MCF 10A (cell line): ENCODE data around the gene COL25A1. TPM values are rescaled to one million over a fixed set of nuclear protein-coding genes. Genes with fewer than 3 reads are reported as not detected.

ENCODE experiments used
- BruUV-seq: library from RNA; stranded (reverse); fragments of 400-500 nt; replicated peaks from 2 replicates; lab custom pipeline; 2021; lab: Mats Ljungman, UMichigan
- CTCF ChIA-PET: fragments of 300-600 bp; sonication (Branson Sonifier 250); formaldehyde crosslinking; extraction: SDS; loops from one replicate; lab custom pipeline; 2021; ENCODE audit warnings: antibody characterized with exemption, inconsistent platforms; lab: Yijun Ruan, JAX
- POLR2A ChIA-PET: fragments of 300-600, 350-650 bp; sonication (Branson Sonifier 250); formaldehyde crosslinking; extraction: SDS; loops from one replicate; lab custom pipeline; 2020; ENCODE audit warnings: antibody characterized with exemption, inconsistent platforms; lab: Yijun Ruan, JAX
- DNase-seq: peaks from one replicate; pipeline ENCODE4 v3.0.0-alpha.2; 2018; ENCODE audit not compliant: unreplicated experiment
- H3K27ac Mint-ChIP-seq: one replicate; pipeline ENCODE4 v1.8.0; 2022; ENCODE audit warnings: mild to moderate bottlenecking, low read depth, mixed read lengths; ENCODE audit not compliant: unreplicated experiment
- H3K27me3 Mint-ChIP-seq: one replicate; pipeline ENCODE4 v1.8.0; 2022; ENCODE audit warnings: mixed read lengths; ENCODE audit not compliant: insufficient read depth, unreplicated experiment
- H3K36me3 Mint-ChIP-seq: one replicate; pipeline ENCODE4 v1.8.0; 2022; ENCODE audit warnings: mild to moderate bottlenecking, moderate library complexity, mixed read lengths; ENCODE audit not compliant: insufficient read depth, unreplicated experiment
- H3K4me1 Mint-ChIP-seq: one replicate; pipeline ENCODE4 v1.8.0; 2022; ENCODE audit warnings: mixed read lengths; ENCODE audit not compliant: insufficient read depth, unreplicated experiment
- H3K4me3 Mint-ChIP-seq: one replicate; pipeline ENCODE4 v1.8.0; 2022; ENCODE audit warnings: mild to moderate bottlenecking, moderate library complexity, mixed read lengths; ENCODE audit not compliant: unreplicated experiment
- H3K9me3 Mint-ChIP-seq: one replicate; pipeline ENCODE4 v1.8.0; 2022; ENCODE audit warnings: mixed read lengths; ENCODE audit not compliant: unreplicated experiment
- CTCF ChIP-seq: fragments of 200-600 bp; IDR thresholded peaks from one replicate; pipeline ENCODE4 v1.8.0; 2022; ENCODE audit warnings: antibody characterized with exemption, mild to moderate bottlenecking; ENCODE audit not compliant: unreplicated experiment
- intact Hi-C: fragments of 100-400 bp; cut with micrococcal nuclease; formaldehyde crosslinking; loops from 2 replicates; pipeline ENCODE4 v1.14.1; 2022
- total RNA-seq: library from RNA; stranded (reverse); gene quantifications from 2 replicates; pipeline ENCODE4 v1.2.3, GENCODE V29; 2022

Gene COL25A1
- total RNA-seq, 1 experiment from 2014 or later, result not detected

DNA sequence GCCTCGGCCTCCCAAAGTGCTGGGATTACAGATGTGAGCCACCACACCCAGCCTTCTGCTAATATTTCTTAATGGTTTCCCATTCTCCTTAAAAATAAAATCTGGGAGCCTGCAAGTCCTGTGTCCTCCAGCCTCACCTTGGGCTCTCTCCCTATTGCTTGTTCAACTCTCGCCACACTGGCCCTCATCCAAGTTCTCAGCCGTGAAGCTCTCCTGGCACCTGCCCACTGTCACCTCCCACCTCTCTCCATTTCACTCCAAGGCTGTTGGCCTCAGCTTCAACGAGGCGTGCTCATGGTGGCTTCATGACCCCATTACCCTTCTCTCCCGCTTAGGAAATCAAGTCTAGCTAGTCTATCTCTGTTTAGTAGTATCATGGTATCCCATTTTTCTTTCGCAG is 530.1 kb downstream of the COL25A1 start:
- BruUV-seq, result no TSS peak
- no peak for DNase-seq
- intact Hi-C loops, result no loop called here
- TF ChIP-seq CTCF, result no peak
- Mint-ChIP-seq H3K27me3 (no peaks in the 10 kb centered on the region), H3K36me3 (peaks cover 5% of the 10 kb centered on the region), H3K4me3 (no peak overlapping the region), H3K27ac (no peak overlapping the region), H3K9me3 (no peaks in the 10 kb centered on the region), H3K4me1 (peaks cover 9% of the 10 kb centered on the region)
- CTCF ChIA-PET, result interaction anchor here (0.8 to 1.3 kb wide), 3 partner anchors 11 to 88 kb away, joined by 3 to 4 read pairs (median 4); no protein-coding TSS in a partner anchor
- POLR2A ChIA-PET, result no interaction called here

DNA sequence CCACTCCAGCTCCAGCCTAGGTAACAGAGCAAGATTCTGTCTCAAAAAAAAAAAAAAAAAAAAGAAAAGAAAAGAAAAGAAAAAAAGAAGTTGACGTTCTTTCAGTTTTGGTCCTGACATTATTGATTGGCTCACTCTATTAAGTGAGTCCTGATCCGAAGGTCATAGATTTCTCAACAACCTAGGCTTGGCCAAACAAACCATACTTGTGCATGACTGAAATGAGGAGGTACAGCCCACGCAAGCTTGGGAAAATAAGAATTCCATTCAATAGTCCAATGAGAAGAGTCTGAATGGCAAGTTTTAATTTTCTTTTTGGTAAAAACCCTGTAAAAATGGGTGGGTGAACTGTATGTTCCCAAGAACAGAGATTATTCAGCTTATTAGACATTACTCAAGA is 536.4 kb downstream of the COL25A1 start:
- peaks cover 7% of the 10 kb centered on the region for H3K27me3 Mint-ChIP-seq
- no peak for DNase-seq
- no peak overlapping the region for H3K27ac Mint-ChIP-seq
- no peak overlapping the region for H3K4me3 Mint-ChIP-seq
- no peak for TF ChIP-seq CTCF
- ChIA-PET POLR2A (no interaction called here), CTCF (interaction anchor here (0.6 kb wide), 1 partner anchor 1247 kb away, joined by 5 read pairs; no protein-coding TSS in a partner anchor)
- H3K36me3 Mint-ChIP-seq, result no peaks in the 10 kb centered on the region
- no peaks in the 10 kb centered on the region for H3K9me3 Mint-ChIP-seq
- peaks cover 9% of the 10 kb centered on the region for H3K4me1 Mint-ChIP-seq
- intact Hi-C loops, result no loop called here
- BruUV-seq, result no TSS peak

- peaks cover 9% of the 10 kb centered on the region for H3K4me1 Mint-ChIP-seq
- no peak overlapping the region for H3K27ac Mint-ChIP-seq
- BruUV-seq, result no TSS peak
- ChIA-PET POLR2A (no interaction called here), CTCF (no interaction called here)
- DNase-seq, result no peak
- peaks cover 7% of the 10 kb centered on the region for H3K27me3 Mint-ChIP-seq
- no peaks in the 10 kb centered on the region for H3K9me3 Mint-ChIP-seq
- H3K4me3 Mint-ChIP-seq, result no peak overlapping the region
- intact Hi-C loops, result no loop called here
- no peak for TF ChIP-seq CTCF
- no peaks in the 10 kb centered on the region for H3K36me3 Mint-ChIP-seq
These were observed 538.5 kb downstream of the COL25A1 start for GRCh38 chr4:108763986-108764385.

- CTCF ChIA-PET, result no interaction called here
- H3K27ac Mint-ChIP-seq, result no peak overlapping the region
These were observed 539.2 kb downstream of the COL25A1 start for GRCh38 chr4:108763226-108763593.

More at GRCh38 chr4:108763226-108763593, 539.2 kb downstream of the COL25A1 start:
- BruUV-seq, result no TSS peak
- TF ChIP-seq CTCF, result no peak
- Mint-ChIP-seq H3K4me3 (peak overlapping the region; percentile 69), H3K27me3 (peaks cover 7% of the 10 kb centered on the region), H3K9me3 (no peaks in the 10 kb centered on the region), H3K36me3 (no peaks in the 10 kb centered on the region), H3K4me1 (peaks cover 9% of the 10 kb centered on the region)
- DNase-seq, result no peak
- POLR2A ChIA-PET, result no interaction called here
- intact Hi-C loops, result no loop called here
